ENCODE data around the gene TADA3. TPM values are rescaled to one million over a fixed set of nuclear protein-coding genes. Genes with fewer than 3 reads are reported as not detected.
"Not testable (repeated sequence)": the region's sequence is repeated elsewhere in the genome, so short reads cannot be mapped to it uniquely, and the experiment has no call there.

Gene TADA3
- total RNA-seq, 1 donor from 2014 or later: 58.9 TPM

- H3K27ac ChIP-seq: no peak overlapping the region
- intact Hi-C loops (cut with DNase I): no loop called here
- no peak for TF ChIP-seq CTCF (IDR thresholded peaks at IDR 0.05)
- TF ChIP-seq POLR2AphosphoS5 (IDR thresholded peaks at IDR 0.05; ENCODE audit: insufficient read depth in 1 of 2, low read depth in 1 of 2): no peak
- TF ChIP-seq POLR2A (IDR thresholded peaks at IDR 0.05): no peak
- H3K36me3 ChIP-seq: peaks cover 2 to 11% of the 10 kb centered on the region in 2 donors
- H3K4me3 ChIP-seq: no peak overlapping the region
- no peak for DNase-seq (ENCODE audit: extremely low spot score in 2 of 2)
- no peaks in the 10 kb centered on the region for H3K4me1 ChIP-seq
- no peaks in the 10 kb centered on the region for H3K9me3 ChIP-seq
- H3K27me3 ChIP-seq: no peaks in the 10 kb centered on the region
Observed at GRCh38 chr3:9779075-9779593, 13.1 kb downstream of the TADA3 start.

GRCh38 chr3:9778143-9779074 lies 13.9 kb downstream of the TADA3 start:
- intact Hi-C loops (cut with DNase I): no loop called here
- H3K36me3 ChIP-seq: peaks cover 2 to 3% of the 10 kb centered on the region in 2 donors
- H3K4me3 ChIP-seq: no peak overlapping the region
- DNase-seq (ENCODE audit: extremely low spot score in 2 of 2): no peak
- H3K9me3 ChIP-seq: no peaks in the 10 kb centered on the region
- no peak overlapping the region for H3K27ac ChIP-seq
- H3K4me1 ChIP-seq: no peaks in the 10 kb centered on the region
- no peaks in the 10 kb centered on the region for H3K27me3 ChIP-seq
- TF ChIP-seq POLR2A (IDR thresholded peaks at IDR 0.05): no peak
- TF ChIP-seq POLR2AphosphoS5 (IDR thresholded peaks at IDR 0.05; ENCODE audit: insufficient read depth in 1 of 2, low read depth in 1 of 2): no peak
- TF ChIP-seq CTCF (IDR thresholded peaks at IDR 0.05): no peak

DNA sequence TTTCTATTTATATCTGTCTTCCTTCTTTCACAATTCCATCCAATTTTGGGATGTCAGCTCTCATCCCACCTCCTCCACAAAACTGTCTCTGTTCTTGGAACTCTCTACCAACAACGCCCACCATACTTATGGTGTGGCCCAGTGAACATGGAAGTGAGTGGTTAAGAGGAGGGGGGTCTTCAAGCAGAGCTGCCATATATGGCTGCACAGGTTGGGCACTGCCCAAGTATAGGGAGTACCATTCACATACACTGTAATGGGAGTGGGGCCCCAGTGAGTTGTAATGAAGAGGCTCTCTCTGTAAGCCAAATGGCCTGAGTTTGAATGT lies 14.6 kb downstream of the TADA3 start:
- no peak for DNase-seq (ENCODE audit: extremely low spot score in 2 of 2)
- intact Hi-C loops (cut with DNase I): no loop called here

DNA sequence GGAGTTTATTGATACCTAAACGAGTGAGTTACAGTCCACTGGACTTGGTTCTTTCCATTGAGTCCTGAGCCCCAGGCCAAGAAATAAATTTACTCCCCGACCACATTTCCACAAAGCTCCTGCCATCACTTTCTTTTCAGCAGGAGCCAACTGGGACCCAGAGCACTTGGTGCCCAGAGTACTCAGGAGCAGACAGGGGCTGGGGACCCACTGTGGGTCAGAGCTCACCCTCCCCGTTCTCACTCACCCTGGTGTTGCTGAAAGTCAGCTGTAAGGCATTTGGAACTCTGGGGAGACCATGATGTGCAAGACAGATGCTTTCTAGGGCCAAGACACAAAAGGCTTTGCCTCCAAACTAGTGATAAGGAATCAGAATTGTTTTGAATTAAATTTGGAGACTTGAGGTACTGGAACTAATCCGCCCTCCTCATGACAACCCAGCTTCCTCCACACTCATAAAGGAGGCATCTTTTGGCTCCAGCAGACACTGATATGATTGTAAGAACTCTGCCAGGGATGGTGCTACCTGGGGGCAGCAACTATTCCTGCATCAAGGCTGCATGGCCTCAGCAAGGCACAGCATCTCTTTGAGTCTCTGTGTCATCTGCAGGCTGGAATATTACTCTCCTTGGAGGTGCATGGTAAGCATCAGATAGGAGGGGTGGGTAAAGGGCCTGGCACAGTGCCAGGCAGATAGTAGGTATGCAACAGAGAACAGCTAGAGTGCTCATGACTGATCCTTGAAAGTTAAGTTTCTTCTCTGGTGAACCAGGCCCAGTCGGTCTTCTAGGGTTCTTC lies 15.2 kb downstream of the TADA3 start:
- Histone ChIP-seq H3K27me3 (no peaks in the 10 kb centered on the region), H3K4me1 (no peaks in the 10 kb centered on the region), H3K9me3 (no peaks in the 10 kb centered on the region), H3K27ac (no peak overlapping the region), H3K4me3 (no peak overlapping the region), H3K36me3 (peaks cover 0 to 2% of the 10 kb centered on the region in 2 donors)
- intact Hi-C loops (cut with DNase I): no loop called here
- TF ChIP-seq POLR2A (IDR thresholded peaks at IDR 0.05): no peak
- no peak for TF ChIP-seq CTCF (IDR thresholded peaks at IDR 0.05)
- no peak for TF ChIP-seq POLR2AphosphoS5 (IDR thresholded peaks at IDR 0.05; ENCODE audit: insufficient read depth in 1 of 2, low read depth in 1 of 2)
- DNase-seq (ENCODE audit: extremely low spot score in 2 of 2): no peak

More for the DNA sequence above, 14.6 kb downstream of the TADA3 start:
- Histone ChIP-seq H3K9me3 (no peaks in the 10 kb centered on the region), H3K4me3 (no peak overlapping the region), H3K4me1 (no peaks in the 10 kb centered on the region), H3K36me3 (peaks cover 0 to 2% of the 10 kb centered on the region in 2 donors), H3K27ac (no peak overlapping the region), H3K27me3 (no peaks in the 10 kb centered on the region)
- TF ChIP-seq POLR2A (IDR thresholded peaks at IDR 0.05) (no peak), CTCF (IDR thresholded peaks at IDR 0.05) (no peak), POLR2AphosphoS5 (IDR thresholded peaks at IDR 0.05; ENCODE audit: insufficient read depth in 1 of 2, low read depth in 1 of 2) (no peak)

GRCh38 chr3:9771007-9771406 lies 21.3 kb downstream of the TADA3 start:
- H3K27me3 ChIP-seq; H3K36me3 ChIP-seq; H3K4me3 ChIP-seq; DNase-seq (ENCODE audit: extremely low spot score in 2 of 2); intact Hi-C loops (cut with DNase I); H3K9me3 ChIP-seq: not testable (repeated sequence)
- peaks cover 38% of the 10 kb centered on the region for H3K4me1 ChIP-seq
- peak overlapping the region; percentile 96 for H3K27ac ChIP-seq

All from vagina (tissue), 2 donors.